Tibial nerve (tissue), 4 donors: ENCODE measurements around the gene DDOST. TPM values are rescaled to one million over a fixed set of nuclear protein-coding genes. Genes with fewer than 3 reads are reported as not detected.

ENCODE experiments used
- DNase-seq, 2 donors: peaks; one replicate each; pipeline ENCODE4 v3.0.0-alpha.2; 2019; ENCODE audit warnings: low spot score in 2 of 2
- H3K27ac ChIP-seq, 4 donors: fragments of 200-600 bp; sonication (generic) in 3 of 4; one replicate each; pipeline ENCODE4 v1.5.1; 2017 to 2019; ENCODE audit warnings: mild to moderate bottlenecking in 1 of 4
- H3K27me3 ChIP-seq, 2 donors: fragments of 200-600 bp; sonication (generic) in 1 of 2; one replicate each; pipeline versions ENCODE4 v1.5.1 to v1.6.0; 2017 to 2019
- H3K36me3 ChIP-seq, 3 donors: fragments of 200-600 bp; sonication (generic); one replicate each; pipeline ENCODE4 v1.5.1; 2018 to 2019
- H3K4me1 ChIP-seq, 4 donors: fragments of 200-600 bp; sonication (generic) in 3 of 4; one replicate each; pipeline ENCODE4 v1.5.1; 2017 to 2019
- H3K4me3 ChIP-seq, 4 donors: fragments of 200-600 bp; sonication (generic) in 3 of 4; one replicate each; pipeline ENCODE4 v1.5.1; 2017 to 2019; ENCODE audit warnings: mild to moderate bottlenecking in 1 of 4, moderate library complexity in 1 of 4
- H3K9me3 ChIP-seq, 4 donors: fragments of 200-600 bp; sonication (generic) in 3 of 4; one replicate each; pipeline ENCODE4 v1.5.1; 2017 to 2019
- EP300 ChIP-seq, 2 donors: sonication (generic); formaldehyde crosslinking; IDR thresholded peaks; one replicate each; pipeline ENCODE4 v1.6.1; 2017; ENCODE audit warnings: antibody characterized with exemption in 2 of 2, mild to moderate bottlenecking in 1 of 2
- POLR2A ChIP-seq, 2 donors: fragments of 450-650 bp; IDR thresholded peaks; one replicate each; pipeline ENCODE4 v1.6.1; 2017; ENCODE audit warnings: antibody characterized with exemption in 2 of 2, mild to moderate bottlenecking in 2 of 2, moderate library complexity in 2 of 2
- WGBS, 2 donors: methylation state at CpG; one replicate each; pipeline ENCODE4 v1.1.5; 2018; 5-methylcytosine and 5-hydroxymethylcytosine counted together
- total RNA-seq, 4 donors: library from RNA; depleted of rRNA; stranded (reverse); fragments of >200 nt; gene quantifications; one replicate each; pipeline ENCODE4 v1.1.0, GENCODE V29; 2016
- TF ChIP-seq, protein P1 (sequence below), 5 experiments: fragments of 200-600 bp in 3 of 5; fragments of 450-650 bp in 2 of 5; sonication (generic) in 3 of 5; IDR thresholded peaks; one replicate each; pipeline ENCODE4 v1.5.1; 2016 to 2019; ENCODE audit warnings: antibody characterized with exemption in 5 of 5, mild to moderate bottlenecking in 3 of 5, moderate library complexity in 2 of 5

DDOST gene
- total RNA-seq, 4 donors from 2014 or later = 79.7 to 115 (median 99.6) TPM

DNA sequence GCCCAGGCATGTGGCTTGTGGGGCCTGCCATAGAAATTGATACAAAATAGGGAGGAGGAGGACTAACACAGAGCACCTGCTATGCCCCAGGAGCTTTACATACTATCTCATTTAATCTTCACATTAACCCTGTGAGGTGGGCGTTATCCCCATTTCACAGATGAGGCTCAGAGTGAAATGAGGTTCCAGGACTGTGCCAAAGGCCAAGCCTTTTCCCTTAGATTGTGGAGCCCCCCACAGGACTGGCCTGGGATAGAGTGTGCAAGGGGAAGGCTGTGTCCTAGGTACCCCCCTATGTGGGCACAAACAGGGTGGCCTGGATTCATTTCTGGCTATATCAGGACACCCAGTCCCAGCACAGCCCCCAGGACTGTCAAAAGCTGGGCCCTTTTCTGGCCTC is 2.2 kb upstream of the DDOST start:
- H3K27ac ChIP-seq = no peak overlapping the region
- H3K27me3 ChIP-seq = no peaks in the 10 kb centered on the region
- peaks cover 0 to 2% (median 0%) of the 10 kb centered on the region in 3 donors for H3K36me3 ChIP-seq
- no peak overlapping the region for H3K4me3 ChIP-seq
- TF ChIP-seq, protein P1, sequence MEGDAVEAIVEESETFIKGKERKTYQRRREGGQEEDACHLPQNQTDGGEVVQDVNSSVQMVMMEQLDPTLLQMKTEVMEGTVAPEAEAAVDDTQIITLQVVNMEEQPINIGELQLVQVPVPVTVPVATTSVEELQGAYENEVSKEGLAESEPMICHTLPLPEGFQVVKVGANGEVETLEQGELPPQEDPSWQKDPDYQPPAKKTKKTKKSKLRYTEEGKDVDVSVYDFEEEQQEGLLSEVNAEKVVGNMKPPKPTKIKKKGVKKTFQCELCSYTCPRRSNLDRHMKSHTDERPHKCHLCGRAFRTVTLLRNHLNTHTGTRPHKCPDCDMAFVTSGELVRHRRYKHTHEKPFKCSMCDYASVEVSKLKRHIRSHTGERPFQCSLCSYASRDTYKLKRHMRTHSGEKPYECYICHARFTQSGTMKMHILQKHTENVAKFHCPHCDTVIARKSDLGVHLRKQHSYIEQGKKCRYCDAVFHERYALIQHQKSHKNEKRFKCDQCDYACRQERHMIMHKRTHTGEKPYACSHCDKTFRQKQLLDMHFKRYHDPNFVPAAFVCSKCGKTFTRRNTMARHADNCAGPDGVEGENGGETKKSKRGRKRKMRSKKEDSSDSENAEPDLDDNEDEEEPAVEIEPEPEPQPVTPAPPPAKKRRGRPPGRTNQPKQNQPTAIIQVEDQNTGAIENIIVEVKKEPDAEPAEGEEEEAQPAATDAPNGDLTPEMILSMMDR (IDR thresholded peaks at IDR 0.05) = no peak
- TF ChIP-seq EP300 (IDR thresholded peaks at IDR 0.05) (no peak), POLR2A (IDR thresholded peaks at IDR 0.05) (no peak)
- WGBS, 2 donors = 81 to 83% methylated on average over 1 of the region's 1 CpG
- no peaks in the 10 kb centered on the region for H3K9me3 ChIP-seq
- peaks cover 0 to 34% (median 12%) of the 10 kb centered on the region in 4 donors for H3K4me1 ChIP-seq
- DNase-seq = no peak

DNA sequence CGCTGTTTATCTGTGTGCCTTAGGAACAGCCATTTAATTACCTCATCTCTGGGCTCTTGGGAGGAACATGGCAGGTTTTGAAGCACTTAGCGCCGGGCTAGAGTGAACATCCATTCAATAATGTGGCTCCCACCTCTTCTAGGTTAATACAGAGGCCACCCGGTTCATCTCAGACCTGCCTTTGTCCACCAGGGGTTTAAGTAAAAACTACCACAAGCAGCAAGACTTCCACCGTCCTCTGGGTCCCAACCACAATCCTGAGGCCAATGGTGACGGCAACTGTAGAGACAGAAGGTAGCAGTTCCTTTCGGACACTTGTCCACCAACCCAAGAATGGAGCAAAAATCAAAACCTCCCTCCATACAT is 924 bp upstream of the DDOST start:
- Histone ChIP-seq H3K9me3 (no peaks in the 10 kb centered on the region), H3K36me3 (peaks cover 0 to 14% (median 0%) of the 10 kb centered on the region in 3 donors), H3K4me3 (peak overlapping the region; percentile 55 to 91 (median 86)), H3K4me1 (peaks cover 0 to 35% (median 12%) of the 10 kb centered on the region in 4 donors), H3K27me3 (no peaks in the 10 kb centered on the region), H3K27ac (peak overlapping the region in 3 of 4 donors; percentile 80 to 89 (median 89))
- TF ChIP-seq, protein P1 (IDR thresholded peaks at IDR 0.05) = no peak
- TF ChIP-seq POLR2A (IDR thresholded peaks at IDR 0.05) = no peak
- TF ChIP-seq EP300 (IDR thresholded peaks at IDR 0.05) = no peak
- no peak for DNase-seq
- WGBS, 2 donors = 62% methylated on average over 6 to 7 of the region's 7 CpGs

DNA sequence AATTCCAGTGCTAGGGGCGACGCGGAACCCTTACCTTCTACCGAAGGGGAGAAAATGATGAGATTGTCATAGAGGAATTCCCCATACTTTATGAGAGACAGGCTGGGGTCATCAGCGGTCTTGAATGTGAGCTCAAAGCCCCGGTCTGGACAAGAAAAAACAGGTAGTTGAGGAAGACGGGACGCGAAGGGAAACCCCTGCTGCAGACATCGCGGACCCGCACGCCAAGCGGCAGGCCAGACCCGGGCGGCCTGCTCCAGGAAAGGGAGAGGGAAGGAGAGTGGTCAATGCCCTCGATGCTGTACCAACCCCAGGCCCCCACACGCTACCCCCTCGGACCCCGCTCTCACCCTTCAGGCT is 342 bp downstream of the DDOST start:
- TF ChIP-seq, protein P1 (IDR thresholded peaks at IDR 0.05) = no peak
- TF ChIP-seq EP300 (IDR thresholded peaks at IDR 0.05) = no peak
- Histone ChIP-seq H3K36me3 (peaks cover 0 to 27% (median 5%) of the 10 kb centered on the region in 3 donors), H3K27me3 (no peaks in the 10 kb centered on the region), H3K4me1 (peaks cover 0 to 35% (median 12%) of the 10 kb centered on the region in 4 donors), H3K4me3 (peak overlapping the region; percentile 55 to 91 (median 86)), H3K9me3 (no peaks in the 10 kb centered on the region), H3K27ac (peak overlapping the region in 2 of 4 donors; percentile 80 to 89)
- 1% methylated on average over 20 of the region's 20 CpGs for WGBS, 2 donors
- DNase-seq = no peak

DNA sequence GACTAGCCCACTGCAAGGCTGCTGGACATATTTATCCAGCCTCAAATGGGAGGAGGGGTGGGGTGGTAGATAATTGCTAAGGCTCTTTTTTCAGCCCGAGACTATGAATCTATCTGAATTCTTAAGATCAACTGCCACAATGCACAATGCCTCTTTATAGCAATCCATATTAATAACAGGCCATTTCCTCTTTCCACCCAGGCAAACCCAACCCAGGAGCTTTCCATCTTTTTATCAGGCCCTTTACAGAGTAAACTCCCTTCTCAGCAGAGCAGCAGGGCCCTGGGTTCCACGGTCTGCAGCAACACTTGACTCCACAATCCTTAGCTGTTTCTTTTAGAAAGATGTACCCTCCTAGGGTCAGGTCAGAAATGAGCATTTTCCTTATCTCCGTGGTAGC is 806 bp downstream of the DDOST start:
- peak overlapping the region in 1 of 4 donors; percentile 80 for H3K27ac ChIP-seq
- peaks cover 0 to 35% (median 12%) of the 10 kb centered on the region in 4 donors for H3K4me1 ChIP-seq
- H3K4me3 ChIP-seq = peak overlapping the region; percentile 55 to 91 (median 86)
- TF ChIP-seq, protein P1 (IDR thresholded peaks at IDR 0.05) = no peak
- TF ChIP-seq POLR2A (IDR thresholded peaks at IDR 0.05) = no peak
- H3K27me3 ChIP-seq = no peaks in the 10 kb centered on the region
- 7 to 12% methylated on average over 3 of the region's 3 CpGs for WGBS, 2 donors
- no peak for DNase-seq
- H3K9me3 ChIP-seq = no peaks in the 10 kb centered on the region
- peaks cover 0 to 32% (median 9%) of the 10 kb centered on the region in 3 donors for H3K36me3 ChIP-seq

DNA sequence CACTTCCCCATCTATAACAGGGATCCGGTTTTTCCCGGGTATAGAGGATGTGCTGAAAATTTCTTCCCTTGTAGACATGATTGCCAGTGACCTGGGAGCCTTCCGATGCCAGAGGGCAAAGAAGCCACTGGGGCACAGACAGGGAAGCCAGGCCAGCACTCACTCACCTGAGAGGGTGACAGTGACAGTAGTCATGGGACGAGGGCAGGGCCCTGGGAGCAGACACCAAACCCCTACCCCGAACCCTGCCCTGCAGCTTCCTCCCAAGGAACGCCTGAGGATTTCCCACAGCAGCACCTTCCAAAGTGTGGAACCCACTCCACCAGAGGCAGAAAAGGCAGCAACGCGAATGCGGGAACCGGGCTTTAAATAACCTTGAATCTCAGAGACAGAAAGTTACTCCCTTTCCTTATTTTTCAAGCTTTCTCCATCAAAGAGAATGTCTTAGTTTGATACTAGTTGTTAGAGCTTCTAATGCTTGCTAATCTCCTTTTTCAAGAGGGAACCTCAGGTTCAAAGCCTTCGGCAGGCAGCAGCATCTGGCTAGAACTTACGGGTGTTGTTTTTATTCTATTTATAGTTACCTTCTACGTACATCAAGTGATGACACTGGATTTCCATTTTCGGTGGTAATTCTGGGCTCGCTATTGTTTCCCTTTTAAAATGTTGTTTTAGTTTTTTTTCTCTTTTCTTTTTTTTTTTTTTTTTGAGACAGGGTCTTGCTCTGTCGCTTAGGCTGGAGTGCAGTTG is 2.8 kb downstream of the DDOST start:
- Histone ChIP-seq H3K27me3 (no peaks in the 10 kb centered on the region), H3K4me3 (no peak overlapping the region), H3K27ac (no peak overlapping the region), H3K4me1 (peaks cover 0 to 35% (median 12%) of the 10 kb centered on the region in 4 donors), H3K9me3 (no peaks in the 10 kb centered on the region), H3K36me3 (peaks cover 4 to 52% (median 20%) of the 10 kb centered on the region in 3 donors)
- no peak for DNase-seq
- 85 to 88% methylated on average over 16 of the region's 16 CpGs for WGBS, 2 donors
- no peak for TF ChIP-seq EP300 (IDR thresholded peaks at IDR 0.05)
- TF ChIP-seq, protein P1 (IDR thresholded peaks at IDR 0.05) = no peak
- no peak for TF ChIP-seq POLR2A (IDR thresholded peaks at IDR 0.05)
